ENCODE measurements around the gene SYT5. TPM values are rescaled to one million over a fixed set of nuclear protein-coding genes. Genes with fewer than 3 reads are reported as not detected.

The SYT5 gene
- total and polyA plus RNA-seq, 9 of the 15 experiments (the other 6 are each of a cell fraction or from before 2014, with no cell fraction given) = 1.3 to 20.9 (median 8.8) TPM

GRCh38 chr19:55145232-55145631, 34.9 kb downstream of the SYT5 start (continued):
- TF ChIP-seq ZNF583 (CRISPR knock-in tag; IDR thresholded peaks at IDR 0.05) (no peak), MCM2 (IDR thresholded peaks at IDR 0.05; ENCODE audit: low read depth) (peak; percentile 74; the same call in 1 of the 2 replicates), ZNF696 (CRISPR knock-in tag; conservative IDR thresholded peaks at IDR 0.05) (no peak), PYGO2 (tag; IDR thresholded peaks at IDR 0.05) (no peak), ZNF561 (CRISPR knock-in tag; conservative IDR thresholded peaks at IDR 0.05) (no peak), PREB (CRISPR knock-in tag; IDR thresholded peaks at IDR 0.05) (no peak), EGR1 (conservative IDR thresholded peaks at IDR 0.05) (peak; percentile 27), SPI1 (IDR thresholded peaks at IDR 0.05; ENCODE audit: borderline replicate concordance, low read depth, low read length) (peak; percentile 93), ZNF695 (CRISPR knock-in tag; IDR thresholded peaks at IDR 0.05) (no peak), SREBF1 (IDR thresholded peaks at IDR 0.05; ENCODE audit: borderline replicate concordance, low read depth, low read length) (no peak), CTBP1 (IDR thresholded peaks at IDR 0.05; ENCODE audit: borderline replicate concordance) (no peak), CREB1 (IDR thresholded peaks at IDR 0.05) (no peak), CREB1 (CRISPR knock-in tag; IDR thresholded peaks at IDR 0.05) (no peak), COPS2 (conservative IDR thresholded peaks at IDR 0.05) (no peak), ZNF232 (CRISPR knock-in tag; IDR thresholded peaks at IDR 0.05) (no peak), HNRNPH1 (optimal IDR thresholded peaks at IDR 0.05; ENCODE audit: low read depth, low read length) (no peak), ZNF395 (CRISPR knock-in tag; IDR thresholded peaks at IDR 0.05) (no peak), GABPB1 (CRISPR knock-in tag; IDR thresholded peaks at IDR 0.05) (no peak), DPF2 (IDR thresholded peaks at IDR 0.05) (peak; percentile 20; the same call in 1 of the 2 replicates), CHD4 (IDR thresholded peaks at IDR 0.05; ENCODE audit: insufficient read depth, insufficient replicate concordance, low read depth, low read length, poor library complexity, severe bottlenecking) (no peak), HLTF (IDR thresholded peaks at IDR 0.05) (peak; percentile 46; the same call in 1 of the 2 replicates), HIVEP1 (CRISPR knock-in tag; IDR thresholded peaks at IDR 0.05) (no peak), MECOM (CRISPR knock-in tag; IDR thresholded peaks at IDR 0.05) (no peak)
- TF ChIP-seq, protein P1, sequence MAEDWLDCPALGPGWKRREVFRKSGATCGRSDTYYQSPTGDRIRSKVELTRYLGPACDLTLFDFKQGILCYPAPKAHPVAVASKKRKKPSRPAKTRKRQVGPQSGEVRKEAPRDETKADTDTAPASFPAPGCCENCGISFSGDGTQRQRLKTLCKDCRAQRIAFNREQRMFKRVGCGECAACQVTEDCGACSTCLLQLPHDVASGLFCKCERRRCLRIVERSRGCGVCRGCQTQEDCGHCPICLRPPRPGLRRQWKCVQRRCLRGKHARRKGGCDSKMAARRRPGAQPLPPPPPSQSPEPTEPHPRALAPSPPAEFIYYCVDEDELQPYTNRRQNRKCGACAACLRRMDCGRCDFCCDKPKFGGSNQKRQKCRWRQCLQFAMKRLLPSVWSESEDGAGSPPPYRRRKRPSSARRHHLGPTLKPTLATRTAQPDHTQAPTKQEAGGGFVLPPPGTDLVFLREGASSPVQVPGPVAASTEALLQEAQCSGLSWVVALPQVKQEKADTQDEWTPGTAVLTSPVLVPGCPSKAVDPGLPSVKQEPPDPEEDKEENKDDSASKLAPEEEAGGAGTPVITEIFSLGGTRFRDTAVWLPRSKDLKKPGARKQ (CRISPR knock-in tag; IDR thresholded peaks at IDR 0.05) = no peak
- TF ChIP-seq, protein P2, sequence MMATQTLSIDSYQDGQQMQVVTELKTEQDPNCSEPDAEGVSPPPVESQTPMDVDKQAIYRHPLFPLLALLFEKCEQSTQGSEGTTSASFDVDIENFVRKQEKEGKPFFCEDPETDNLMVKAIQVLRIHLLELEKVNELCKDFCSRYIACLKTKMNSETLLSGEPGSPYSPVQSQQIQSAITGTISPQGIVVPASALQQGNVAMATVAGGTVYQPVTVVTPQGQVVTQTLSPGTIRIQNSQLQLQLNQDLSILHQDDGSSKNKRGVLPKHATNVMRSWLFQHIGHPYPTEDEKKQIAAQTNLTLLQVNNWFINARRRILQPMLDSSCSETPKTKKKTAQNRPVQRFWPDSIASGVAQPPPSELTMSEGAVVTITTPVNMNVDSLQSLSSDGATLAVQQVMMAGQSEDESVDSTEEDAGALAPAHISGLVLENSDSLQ (IDR thresholded peaks at IDR 0.05) = peak; percentile 59
